Choroid plexus epithelial cell (primary cell): ENCODE measurements around the gene GORASP1.

ENCODE experiments used
- DNase-seq: peaks from one replicate; pipeline ENCODE4 v3.0.0-alpha.2; 2010; ENCODE audit warnings: low read depth
- H3K4me3 ChIP-seq: 2 replicates; pipeline ENCODE4 v1.5.1; 2011; ENCODE audit warnings: low read depth, mild to moderate bottlenecking, control low read depth, low read length, moderate library complexity
- CTCF ChIP-seq: conservative IDR thresholded peaks from 2 replicates; pipeline ENCODE4 v1.5.1; 2011; ENCODE audit warnings: low read depth, mild to moderate bottlenecking, control low read depth, inconsistent platforms, low read length, moderate library complexity

GORASP1 gene

GRCh38 chr3:39105687-39106063 is 1.8 kb downstream of the GORASP1 start:
- no peak for TF ChIP-seq CTCF
- peak overlapping the region; percentile 92 for H3K4me3 ChIP-seq
- DNase-seq: no peak

- no peak for TF ChIP-seq CTCF
- DNase-seq: no peak
- H3K4me3 ChIP-seq: no peak overlapping the region
These were observed 2.3 kb downstream of the GORASP1 start for GRCh38 chr3:39104961-39105686.

GRCh38 chr3:39103791-39104552 is 3.5 kb downstream of the GORASP1 start:
- DNase-seq: no peak
- TF ChIP-seq CTCF: no peak
- H3K4me3 ChIP-seq: no peak overlapping the region

- no peak for DNase-seq
- no peak overlapping the region for H3K4me3 ChIP-seq
- TF ChIP-seq CTCF: peak; percentile 8
These were observed 4.1 kb downstream of the GORASP1 start for GRCh38 chr3:39103324-39103693.

GRCh38 chr3:39102504-39103323 is 4.7 kb downstream of the GORASP1 start:
- TF ChIP-seq CTCF: no peak
- H3K4me3 ChIP-seq: no peak overlapping the region
- DNase-seq: no peak

GRCh38 chr3:39101022-39101689 is 6.3 kb downstream of the GORASP1 start:
- TF ChIP-seq CTCF: peak; percentile 84
- DNase-seq: peak; percentile 49
- H3K4me3 ChIP-seq: no peak overlapping the region
